MCF 10A (cell line): ENCODE data around the gene TNFRSF14. TPM values are rescaled to one million over a fixed set of nuclear protein-coding genes. Genes with fewer than 3 reads are reported as not detected.

Experiments used
- BruUV-seq: library from RNA; stranded (reverse); fragments of 400-500 nt; replicated peaks from 2 replicates; lab custom pipeline; 2021; lab: Mats Ljungman, UMichigan
- CTCF ChIA-PET: fragments of 300-600 bp; sonication (Branson Sonifier 250); formaldehyde crosslinking; extraction: SDS; loops from one replicate; lab custom pipeline; 2021; ENCODE audit warnings: antibody characterized with exemption, inconsistent platforms; lab: Yijun Ruan, JAX
- POLR2A ChIA-PET: fragments of 300-600, 350-650 bp; sonication (Branson Sonifier 250); formaldehyde crosslinking; extraction: SDS; loops from one replicate; lab custom pipeline; 2020; ENCODE audit warnings: antibody characterized with exemption, inconsistent platforms; lab: Yijun Ruan, JAX
- DNase-seq: peaks from one replicate; pipeline ENCODE4 v3.0.0-alpha.2; 2018; ENCODE audit not compliant: unreplicated experiment
- H3K27ac Mint-ChIP-seq: one replicate; pipeline ENCODE4 v1.8.0; 2022; ENCODE audit warnings: mild to moderate bottlenecking, low read depth, mixed read lengths; ENCODE audit not compliant: unreplicated experiment
- H3K27me3 Mint-ChIP-seq: one replicate; pipeline ENCODE4 v1.8.0; 2022; ENCODE audit warnings: mixed read lengths; ENCODE audit not compliant: insufficient read depth, unreplicated experiment
- H3K36me3 Mint-ChIP-seq: one replicate; pipeline ENCODE4 v1.8.0; 2022; ENCODE audit warnings: mild to moderate bottlenecking, moderate library complexity, mixed read lengths; ENCODE audit not compliant: insufficient read depth, unreplicated experiment
- H3K4me1 Mint-ChIP-seq: one replicate; pipeline ENCODE4 v1.8.0; 2022; ENCODE audit warnings: mixed read lengths; ENCODE audit not compliant: insufficient read depth, unreplicated experiment
- H3K4me3 Mint-ChIP-seq: one replicate; pipeline ENCODE4 v1.8.0; 2022; ENCODE audit warnings: mild to moderate bottlenecking, moderate library complexity, mixed read lengths; ENCODE audit not compliant: unreplicated experiment
- H3K9me3 Mint-ChIP-seq: one replicate; pipeline ENCODE4 v1.8.0; 2022; ENCODE audit warnings: mixed read lengths; ENCODE audit not compliant: unreplicated experiment
- CTCF ChIP-seq: fragments of 200-600 bp; IDR thresholded peaks from one replicate; pipeline ENCODE4 v1.8.0; 2022; ENCODE audit warnings: antibody characterized with exemption, mild to moderate bottlenecking; ENCODE audit not compliant: unreplicated experiment
- intact Hi-C: fragments of 100-400 bp; cut with micrococcal nuclease; formaldehyde crosslinking; loops from 2 replicates; pipeline ENCODE4 v1.14.1; 2022
- total RNA-seq: library from RNA; stranded (reverse); gene quantifications from 2 replicates; pipeline ENCODE4 v1.2.3, GENCODE V29; 2022

The TNFRSF14 gene
- total RNA-seq, 1 experiment from 2014 or later = 4.6 TPM

GRCh38 chr1:2534315-2534686 is 21.9 kb upstream of the TNFRSF14 start:
- Mint-ChIP-seq H3K4me3 (peak overlapping the region; percentile 41), H3K27ac (peak overlapping the region; percentile 59), H3K36me3 (peaks cover 6% of the 10 kb centered on the region), H3K27me3 (no peaks in the 10 kb centered on the region), H3K4me1 (peaks cover 48% of the 10 kb centered on the region), H3K9me3 (no peaks in the 10 kb centered on the region)
- ChIA-PET POLR2A (interaction anchor here (0.9 to 3.6 kb wide), 10 partner anchors 8 to 344 kb away, joined by 3 to 26 read pairs (median 10); partner anchors contain the start of genes MORN1, PANK4 and RER1), CTCF (interaction anchor here (0.6 to 3.7 kb wide), 3 partner anchors 13 to 1112 kb away, joined by 3 to 28 read pairs (median 3); partner anchors contain the start of gene PEX10)
- BruUV-seq = no TSS peak
- no peak for DNase-seq
- intact Hi-C loops = no loop called here
- no peak for TF ChIP-seq CTCF

- H3K9me3 Mint-ChIP-seq = no peaks in the 10 kb centered on the region
- peaks cover 48% of the 10 kb centered on the region for H3K4me1 Mint-ChIP-seq
- peak overlapping the region; percentile 59 for H3K27ac Mint-ChIP-seq
- no TSS peak for BruUV-seq
- TF ChIP-seq CTCF = no peak
- ChIA-PET CTCF (interaction anchor here (0.6 to 3.7 kb wide), 2 partner anchors 13 to 1111 kb away, joined by 3 to 28 read pairs; no protein-coding TSS in a partner anchor), POLR2A (interaction anchor here (0.9 to 3.6 kb wide), 10 partner anchors 9 to 345 kb away, joined by 3 to 26 read pairs (median 10); partner anchors contain the start of genes MORN1, PANK4 and RER1)
- H3K27me3 Mint-ChIP-seq = no peaks in the 10 kb centered on the region
- peaks cover 6% of the 10 kb centered on the region for H3K36me3 Mint-ChIP-seq
- intact Hi-C loops = no loop called here
- peak overlapping the region; percentile 41 for H3K4me3 Mint-ChIP-seq
- peak; percentile 86 for DNase-seq
Observed at GRCh38 chr1:2534687-2535441, 21.3 kb upstream of the TNFRSF14 start.

GRCh38 chr1:2535455-2535854 is 20.7 kb upstream of the TNFRSF14 start:
- peaks cover 6% of the 10 kb centered on the region for H3K36me3 Mint-ChIP-seq
- CTCF ChIA-PET = interaction anchor here (3.7 kb wide), 1 partner anchor 12 kb away, joined by 28 read pairs; no protein-coding TSS in a partner anchor
- H3K27me3 Mint-ChIP-seq = no peaks in the 10 kb centered on the region
- no peak for TF ChIP-seq CTCF
- no TSS peak for BruUV-seq
- POLR2A ChIA-PET = interaction anchor here (1.0 to 3.6 kb wide), 9 partner anchors 9 to 346 kb away, joined by 3 to 26 read pairs (median 11); partner anchors contain the start of genes MORN1, PANK4 and RER1
- H3K4me3 Mint-ChIP-seq = no peak overlapping the region
- peak overlapping the region; percentile 59 for H3K27ac Mint-ChIP-seq
- peaks cover 48% of the 10 kb centered on the region for H3K4me1 Mint-ChIP-seq
- intact Hi-C loops = no loop called here
- no peak for DNase-seq
- no peaks in the 10 kb centered on the region for H3K9me3 Mint-ChIP-seq

- POLR2A ChIA-PET = interaction anchor here (1.6 to 3.6 kb wide), 5 partner anchors 8 to 145 kb away, joined by 8 to 26 read pairs (median 12); partner anchors contain the start of genes MORN1, PANK4 and RER1
- peaks cover 44% of the 10 kb centered on the region for H3K4me1 Mint-ChIP-seq
Observed at GRCh38 chr1:2535981-2536380, 20.2 kb upstream of the TNFRSF14 start.

More at GRCh38 chr1:2535981-2536380, 20.2 kb upstream of the TNFRSF14 start:
- CTCF ChIA-PET = interaction anchor here (3.7 kb wide), 1 partner anchor 12 kb away, joined by 28 read pairs; no protein-coding TSS in a partner anchor
- H3K36me3 Mint-ChIP-seq = peaks cover 6% of the 10 kb centered on the region
- no peak for TF ChIP-seq CTCF
- no peak overlapping the region for H3K4me3 Mint-ChIP-seq
- intact Hi-C loops = no loop called here
- no peaks in the 10 kb centered on the region for H3K9me3 Mint-ChIP-seq
- no TSS peak for BruUV-seq
- no peaks in the 10 kb centered on the region for H3K27me3 Mint-ChIP-seq
- no peak for DNase-seq
- no peak overlapping the region for H3K27ac Mint-ChIP-seq
